Lower lobe of right lung (tissue), 2 donors: ENCODE data around the gene PPP1R13B. TPM values are rescaled to one million over a fixed set of nuclear protein-coding genes. Genes with fewer than 3 reads are reported as not detected.

Experiments used
- ATAC-seq, 2 donors: fragments of 200-7000 bp; cut with Tn5 transposase; one replicate each; pipeline ENCODE4 v1.9.1; 2020 to 2022; ENCODE audit warnings: mild to moderate bottlenecking in 2 of 2, moderate library complexity in 2 of 2
- DNase-seq: peaks from one replicate; pipeline ENCODE4 v3.0.0-alpha.2; 2020
- H3K27ac ChIP-seq: fragments of 200-600 bp; one replicate; pipeline ENCODE4 v1.8.0; 2022
- H3K27me3 ChIP-seq: fragments of 200-600 bp; one replicate; pipeline ENCODE4 v1.8.0; 2022; ENCODE audit warnings: low read depth
- H3K36me3 ChIP-seq: fragments of 200-600 bp; one replicate; pipeline ENCODE4 v1.8.0; 2022; ENCODE audit warnings: mild to moderate bottlenecking
- H3K4me1 ChIP-seq: fragments of 200-600 bp; one replicate; pipeline ENCODE4 v1.8.0; 2022
- H3K4me3 ChIP-seq: fragments of 200-600 bp; one replicate; pipeline ENCODE4 v1.8.0; 2022; ENCODE audit warnings: mild to moderate bottlenecking
- H3K9me3 ChIP-seq: fragments of 200-600 bp; one replicate; pipeline ENCODE4 v1.8.0; 2022
- intact Hi-C: fragments of 100-400 bp; cut with DNase I; formaldehyde crosslinking; loops from one replicate; pipeline ENCODE4 v1.11.0; 2022
- total RNA-seq: library from RNA; stranded (reverse); fragmentation: NEBNext Ultra II Directional; extraction: Animal tissue kit (Norgen Biotek cat#: 25700); gene quantifications from one replicate; pipeline ENCODE4 v1.2.1, GENCODE V29; 2021
- TF ChIP-seq, protein P1 (sequence below): fragments of 200-600 bp; IDR thresholded peaks from one replicate; pipeline ENCODE4 v1.8.0; 2022; ENCODE audit warnings: antibody characterized with exemption, mild to moderate bottlenecking
- donor health status: DM: no; HTN: yes; CAD: no; lungs with severe emphysema.

Gene PPP1R13B
- total RNA-seq, 1 donor from 2014 or later: 60.6 TPM

DNA sequence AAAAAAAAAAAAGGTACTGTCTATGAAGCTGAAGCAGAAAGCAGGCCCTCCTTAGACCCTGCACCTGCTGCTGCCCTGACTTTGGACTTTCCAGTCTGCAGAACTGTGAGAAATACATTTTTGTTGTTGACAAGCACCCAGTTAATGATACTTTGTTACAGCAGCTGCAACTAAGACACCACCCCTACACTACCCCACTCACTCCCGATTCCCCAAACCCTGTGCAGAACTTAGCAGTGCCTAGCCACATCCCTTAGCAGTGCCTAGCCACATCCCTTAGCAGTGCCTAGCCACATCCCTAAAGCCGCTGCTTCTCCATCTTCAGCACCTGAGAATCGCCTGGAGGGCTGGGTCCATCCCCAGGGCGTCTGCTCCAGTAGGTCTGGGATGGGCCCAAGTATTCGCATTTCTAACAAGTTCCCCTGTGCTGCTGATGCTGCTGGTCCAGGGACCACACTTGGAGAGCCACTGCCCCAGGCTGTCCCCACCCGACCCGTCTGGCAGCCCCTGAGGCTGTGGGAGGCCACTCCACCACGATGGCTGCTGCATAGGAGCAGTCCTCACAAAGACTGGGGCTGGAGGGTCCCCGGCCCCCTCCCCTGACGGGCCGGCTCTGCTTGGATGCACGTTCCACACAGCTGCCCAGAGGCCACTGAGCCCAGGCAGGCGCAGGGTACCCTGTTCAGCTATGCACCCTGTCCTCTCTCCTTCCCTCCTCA is 10.8 kb upstream of the PPP1R13B start:
- ATAC-seq (no peak), DNase-seq (peak; percentile 38)
- TF ChIP-seq, protein P1, sequence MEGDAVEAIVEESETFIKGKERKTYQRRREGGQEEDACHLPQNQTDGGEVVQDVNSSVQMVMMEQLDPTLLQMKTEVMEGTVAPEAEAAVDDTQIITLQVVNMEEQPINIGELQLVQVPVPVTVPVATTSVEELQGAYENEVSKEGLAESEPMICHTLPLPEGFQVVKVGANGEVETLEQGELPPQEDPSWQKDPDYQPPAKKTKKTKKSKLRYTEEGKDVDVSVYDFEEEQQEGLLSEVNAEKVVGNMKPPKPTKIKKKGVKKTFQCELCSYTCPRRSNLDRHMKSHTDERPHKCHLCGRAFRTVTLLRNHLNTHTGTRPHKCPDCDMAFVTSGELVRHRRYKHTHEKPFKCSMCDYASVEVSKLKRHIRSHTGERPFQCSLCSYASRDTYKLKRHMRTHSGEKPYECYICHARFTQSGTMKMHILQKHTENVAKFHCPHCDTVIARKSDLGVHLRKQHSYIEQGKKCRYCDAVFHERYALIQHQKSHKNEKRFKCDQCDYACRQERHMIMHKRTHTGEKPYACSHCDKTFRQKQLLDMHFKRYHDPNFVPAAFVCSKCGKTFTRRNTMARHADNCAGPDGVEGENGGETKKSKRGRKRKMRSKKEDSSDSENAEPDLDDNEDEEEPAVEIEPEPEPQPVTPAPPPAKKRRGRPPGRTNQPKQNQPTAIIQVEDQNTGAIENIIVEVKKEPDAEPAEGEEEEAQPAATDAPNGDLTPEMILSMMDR: no peak
- no peaks in the 10 kb centered on the region for H3K36me3 ChIP-seq
- intact Hi-C loops: no loop called here
- peaks cover 36% of the 10 kb centered on the region for H3K4me1 ChIP-seq
- H3K27ac ChIP-seq: no peak overlapping the region
- H3K4me3 ChIP-seq: no peak overlapping the region
- H3K9me3 ChIP-seq: no peaks in the 10 kb centered on the region
- no peaks in the 10 kb centered on the region for H3K27me3 ChIP-seq

DNA sequence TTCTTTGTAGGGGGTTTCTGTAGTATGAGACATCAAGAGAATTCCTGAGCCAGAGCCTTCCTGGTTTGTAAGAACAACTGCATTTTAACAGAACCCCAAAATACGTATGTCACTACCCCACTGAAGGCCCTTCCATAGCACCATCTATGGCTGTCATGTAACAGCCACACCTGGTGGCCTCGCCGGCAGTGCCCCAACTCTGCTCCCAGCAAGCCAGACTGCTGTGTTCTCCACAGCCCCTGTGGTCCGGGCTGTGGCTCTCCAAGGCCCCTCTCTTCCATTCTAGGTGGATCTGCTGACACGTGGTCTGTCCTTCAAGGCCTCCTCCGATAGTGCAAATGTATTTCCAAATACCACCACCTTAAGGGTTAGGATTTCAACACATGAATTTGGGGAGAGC is 9.9 kb upstream of the PPP1R13B start:
- Histone ChIP-seq H3K4me1 (peaks cover 36% of the 10 kb centered on the region), H3K9me3 (no peaks in the 10 kb centered on the region), H3K27ac (no peak overlapping the region), H3K4me3 (no peak overlapping the region), H3K27me3 (no peaks in the 10 kb centered on the region), H3K36me3 (no peaks in the 10 kb centered on the region)
- DNase-seq: peak; percentile 10
- intact Hi-C loops: no loop called here
- no peak for ATAC-seq
- TF ChIP-seq, protein P1: no peak

DNA sequence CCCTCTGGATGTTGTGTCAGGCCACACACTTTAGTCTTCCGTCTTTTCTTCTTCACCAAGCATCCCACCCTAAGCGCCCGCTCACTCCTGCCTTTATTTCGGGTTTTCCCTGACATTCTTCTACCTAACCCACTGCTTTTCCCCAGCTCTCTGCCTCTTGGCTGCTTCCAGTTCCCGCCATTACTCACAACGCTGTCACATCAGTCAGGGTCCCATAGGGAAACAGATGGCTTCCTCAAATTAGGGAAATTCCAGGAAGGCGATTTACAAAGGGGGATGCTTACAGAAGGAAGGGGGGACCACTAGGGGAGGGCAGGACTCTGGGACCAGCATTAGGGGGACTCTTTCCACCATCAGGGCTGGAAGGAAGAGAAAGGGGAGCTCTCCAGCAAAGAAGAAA is 9.2 kb upstream of the PPP1R13B start:
- Histone ChIP-seq H3K27me3 (no peaks in the 10 kb centered on the region), H3K9me3 (no peaks in the 10 kb centered on the region), H3K36me3 (no peaks in the 10 kb centered on the region), H3K4me3 (no peak overlapping the region), H3K27ac (peak overlapping the region; percentile 70), H3K4me1 (peaks cover 36% of the 10 kb centered on the region)
- DNase-seq (no peak), ATAC-seq (no peak)
- TF ChIP-seq, protein P1: no peak
- intact Hi-C loops: no loop called here

DNA sequence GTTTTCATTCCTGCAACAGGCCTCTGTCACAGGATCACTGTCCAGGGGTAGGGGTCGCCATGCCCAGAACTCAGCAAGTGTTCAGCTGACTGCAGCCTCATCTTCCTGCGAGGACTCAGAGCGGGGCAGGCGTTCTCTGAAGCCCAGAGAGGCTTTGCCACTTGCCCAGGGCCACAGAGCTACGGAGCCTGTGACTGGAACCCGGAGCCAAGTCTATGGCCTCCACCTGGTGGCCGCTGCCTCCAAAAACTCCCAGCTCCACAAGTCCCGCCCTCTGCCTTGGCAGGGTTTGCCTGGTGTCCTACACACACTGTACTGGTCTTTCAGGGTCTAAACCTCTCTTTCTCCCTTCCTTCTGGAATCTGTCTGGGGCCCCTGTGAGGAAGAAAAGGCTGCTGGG is 8.7 kb upstream of the PPP1R13B start:
- DNase-seq (peak; percentile 44), ATAC-seq (no peak)
- no peaks in the 10 kb centered on the region for H3K9me3 ChIP-seq
- H3K4me3 ChIP-seq: no peak overlapping the region
- no peaks in the 10 kb centered on the region for H3K27me3 ChIP-seq
- H3K36me3 ChIP-seq: no peaks in the 10 kb centered on the region
- intact Hi-C loops: no loop called here
- TF ChIP-seq, protein P1: no peak
- peak overlapping the region; percentile 70 for H3K27ac ChIP-seq
- H3K4me1 ChIP-seq: peaks cover 36% of the 10 kb centered on the region

DNA sequence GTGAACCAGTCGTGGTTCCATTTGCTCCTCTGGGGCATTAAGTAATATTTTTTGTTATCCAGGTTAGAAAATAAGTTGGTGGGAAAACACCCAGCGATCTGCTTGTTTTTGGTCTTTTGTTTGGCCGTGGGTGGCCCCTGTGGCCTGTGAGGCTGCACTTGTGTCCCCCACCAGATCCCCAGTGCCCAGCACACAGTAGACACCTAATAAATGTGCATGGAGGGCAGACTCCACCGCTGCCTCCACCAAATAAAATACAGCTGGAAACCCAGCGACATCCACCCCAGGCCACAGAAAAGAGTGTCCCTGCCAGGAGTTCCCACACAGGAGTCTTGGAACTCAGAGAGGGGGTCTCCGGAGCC is 8.3 kb upstream of the PPP1R13B start:
- TF ChIP-seq, protein P1: no peak
- H3K4me3 ChIP-seq: no peak overlapping the region
- DNase-seq: no peak
- peak in 1 of 2 donors; percentile 11 for ATAC-seq
- intact Hi-C loops: no loop called here
- H3K9me3 ChIP-seq: no peaks in the 10 kb centered on the region
- peaks cover 36% of the 10 kb centered on the region for H3K4me1 ChIP-seq
- peak overlapping the region; percentile 70 for H3K27ac ChIP-seq
- no peaks in the 10 kb centered on the region for H3K27me3 ChIP-seq
- H3K36me3 ChIP-seq: no peaks in the 10 kb centered on the region
